ENCODE measurements around the gene DTYMK. TPM values are rescaled to one million over a fixed set of nuclear protein-coding genes. Genes with fewer than 3 reads are reported as not detected.

The DTYMK gene
- total and polyA plus RNA-seq, 10 donors, result 14.0 to 38.9 (median 19.4) TPM

GRCh38 chr2:241641631-241642030, 45.0 kb downstream of the DTYMK start:
- Histone ChIP-seq H3K9me3 (peaks cover 0 to 6% (median 0%) of the 10 kb centered on the region in 8 donors), H3K4me1 (peaks cover 13 to 77% (median 42%) of the 10 kb centered on the region in 6 donors), H3K36me3 (peaks cover 0 to 33% (median 3%) of the 10 kb centered on the region in 6 donors), H3K27ac (no peak overlapping the region), H3K27me3 (replicated peaks in 1 of 7) (no peaks in the 10 kb centered on the region), H3K4me3 (no peak overlapping the region)
- intact Hi-C loops (cut with DNase I; ENCODE audit: low total_unique reads), result no loop called here
- WGBS, 5 donors, result 68 to 84% (median 77%) methylated on average over 2 of the region's 2 CpGs
- peak; percentile 10 for DNase-seq
- no peak for TF ChIP-seq POLR2AphosphoS5 (IDR thresholded peaks at IDR 0.05)
- TF ChIP-seq, protein P1, sequence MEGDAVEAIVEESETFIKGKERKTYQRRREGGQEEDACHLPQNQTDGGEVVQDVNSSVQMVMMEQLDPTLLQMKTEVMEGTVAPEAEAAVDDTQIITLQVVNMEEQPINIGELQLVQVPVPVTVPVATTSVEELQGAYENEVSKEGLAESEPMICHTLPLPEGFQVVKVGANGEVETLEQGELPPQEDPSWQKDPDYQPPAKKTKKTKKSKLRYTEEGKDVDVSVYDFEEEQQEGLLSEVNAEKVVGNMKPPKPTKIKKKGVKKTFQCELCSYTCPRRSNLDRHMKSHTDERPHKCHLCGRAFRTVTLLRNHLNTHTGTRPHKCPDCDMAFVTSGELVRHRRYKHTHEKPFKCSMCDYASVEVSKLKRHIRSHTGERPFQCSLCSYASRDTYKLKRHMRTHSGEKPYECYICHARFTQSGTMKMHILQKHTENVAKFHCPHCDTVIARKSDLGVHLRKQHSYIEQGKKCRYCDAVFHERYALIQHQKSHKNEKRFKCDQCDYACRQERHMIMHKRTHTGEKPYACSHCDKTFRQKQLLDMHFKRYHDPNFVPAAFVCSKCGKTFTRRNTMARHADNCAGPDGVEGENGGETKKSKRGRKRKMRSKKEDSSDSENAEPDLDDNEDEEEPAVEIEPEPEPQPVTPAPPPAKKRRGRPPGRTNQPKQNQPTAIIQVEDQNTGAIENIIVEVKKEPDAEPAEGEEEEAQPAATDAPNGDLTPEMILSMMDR (IDR thresholded peaks at IDR 0.05 in 8 of 11, conservative IDR thresholded peaks at IDR 0.05 in 3 of 11), result no peak

GRCh38 chr2:241640165-241640795, 46.3 kb downstream of the DTYMK start:
- 89 to 94% (median 92%) methylated on average over 8 of the region's 8 CpGs for WGBS, 5 donors
- Histone ChIP-seq H3K36me3 (peaks cover 0 to 21% (median under 1%) of the 10 kb centered on the region in 6 donors), H3K27ac (no peak overlapping the region), H3K4me1 (peaks cover 21 to 75% (median 51%) of the 10 kb centered on the region in 6 donors), H3K9me3 (peaks cover 0 to 6% (median 0%) of the 10 kb centered on the region in 8 donors), H3K27me3 (replicated peaks in 1 of 7) (no peaks in the 10 kb centered on the region), H3K4me3 (no peak overlapping the region)
- intact Hi-C loops (cut with DNase I; ENCODE audit: low total_unique reads), result no loop called here
- DNase-seq, result no peak
- no peak for TF ChIP-seq POLR2A (IDR thresholded peaks at IDR 0.05)
- TF ChIP-seq, protein P1 (IDR thresholded peaks at IDR 0.05 in 8 of 11, conservative IDR thresholded peaks at IDR 0.05 in 3 of 11), result no peak
- TF ChIP-seq POLR2AphosphoS5 (IDR thresholded peaks at IDR 0.05), result no peak

- no peak for TF ChIP-seq POLR2A (IDR thresholded peaks at IDR 0.05)
- TF ChIP-seq POLR2AphosphoS5 (IDR thresholded peaks at IDR 0.05), result no peak
- TF ChIP-seq, protein P1 (IDR thresholded peaks at IDR 0.05 in 8 of 11, conservative IDR thresholded peaks at IDR 0.05 in 3 of 11), result no peak
- intact Hi-C loops (cut with DNase I; ENCODE audit: low total_unique reads), result no loop called here
- H3K4me1 ChIP-seq, result peaks cover 23 to 77% (median 55%) of the 10 kb centered on the region in 6 donors
- DNase-seq, result no peak
- H3K9me3 ChIP-seq, result peaks cover 0 to 6% (median 0%) of the 10 kb centered on the region in 8 donors
- peak overlapping the region in 1 of 8 donors; percentile 97 for H3K4me3 ChIP-seq
- H3K27me3 ChIP-seq (replicated peaks in 1 of 7), result no peaks in the 10 kb centered on the region
- WGBS, 5 donors, result 94 to 98% (median 96%) methylated on average over 6 to 7 of the region's 7 CpGs
- peaks cover 0 to 15% (median 0%) of the 10 kb centered on the region in 6 donors for H3K36me3 ChIP-seq
- H3K27ac ChIP-seq, result no peak overlapping the region
These were observed 47.2 kb downstream of the DTYMK start for GRCh38 chr2:241639385-241639784.

DNA sequence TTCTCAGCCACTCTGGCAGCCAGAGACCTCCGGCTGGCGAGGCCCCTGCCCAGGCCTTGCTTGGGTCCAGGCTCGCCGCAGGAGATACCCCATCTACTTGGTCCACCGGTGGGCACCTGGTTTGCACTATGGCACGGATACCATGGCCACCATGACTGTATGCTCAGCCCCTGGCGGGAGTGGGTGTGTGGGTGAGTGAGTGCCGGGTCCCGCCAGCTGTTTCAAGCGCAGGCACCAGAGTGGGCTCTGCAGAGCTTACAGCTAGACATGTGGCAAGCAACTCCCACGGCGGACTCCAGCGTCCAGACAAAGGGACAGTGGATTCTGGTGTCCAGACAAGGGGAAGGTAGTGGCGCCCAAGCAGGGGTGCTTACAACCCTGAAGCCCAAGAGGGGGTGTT, 47.7 kb downstream of the DTYMK start:
- Histone ChIP-seq H3K27ac (no peak overlapping the region), H3K36me3 (peaks cover 0 to 17% (median 0%) of the 10 kb centered on the region in 6 donors), H3K4me1 (peaks cover 23 to 79% (median 55%) of the 10 kb centered on the region in 6 donors), H3K9me3 (peaks cover 0 to 6% (median 0%) of the 10 kb centered on the region in 8 donors), H3K27me3 (replicated peaks in 1 of 7) (no peaks in the 10 kb centered on the region), H3K4me3 (peak overlapping the region in 5 of 8 donors; percentile 3 to 98 (median 91))
- 93 to 98% (median 97%) methylated on average over 5 to 14 of the region's 14 CpGs for WGBS, 5 donors
- DNase-seq, result peak; percentile 83
- TF ChIP-seq POLR2A (IDR thresholded peaks at IDR 0.05), result no peak
- TF ChIP-seq, protein P1 (IDR thresholded peaks at IDR 0.05 in 8 of 11, conservative IDR thresholded peaks at IDR 0.05 in 3 of 11), result no peak
- TF ChIP-seq POLR2AphosphoS5 (IDR thresholded peaks at IDR 0.05), result no peak
- intact Hi-C loops (cut with DNase I; ENCODE audit: low total_unique reads), result no loop called here

Data from spleen (tissue), 11 donors.